Effector CD4-positive, alpha-beta T cell (primary cell): Measurements from ENCODE around the gene FAM184B.

Experiments used
- DNase-seq: peaks from one replicate; pipeline ENCODE4 v3.0.0-alpha.2; 2020

FAM184B gene

GRCh38 chr4:17623451-17624001 lies 157.9 kb downstream of the FAM184B start:
- no peak for DNase-seq

GRCh38 chr4:17619416-17620105 lies 161.9 kb downstream of the FAM184B start:
- DNase-seq = no peak

GRCh38 chr4:17618926-17619325 lies 162.5 kb downstream of the FAM184B start:
- no peak for DNase-seq

- no peak for DNase-seq
Observed at GRCh38 chr4:17616283-17616682, 165.1 kb downstream of the FAM184B start.

- peak; percentile 97 for DNase-seq
Observed at GRCh38 chr4:17614416-17615299, 166.8 kb downstream of the FAM184B start, which contains the start of gene MED28. MED28 (plus strand) TSS chr4:17614641; CDS start chr4:17614655, 14 bp downstream.

GRCh38 chr4:17613761-17614415 lies 167.5 kb downstream of the FAM184B start:
- DNase-seq = peak; percentile 9

- DNase-seq = no peak
Observed at GRCh38 chr4:17605236-17605635, 176.2 kb downstream of the FAM184B start.

- no peak for DNase-seq
Observed at GRCh38 chr4:17599826-17600225, 181.6 kb downstream of the FAM184B start.

- DNase-seq = no peak
Observed at GRCh38 chr4:17597517-17597916, 183.9 kb downstream of the FAM184B start.

- no peak for DNase-seq
Observed at GRCh38 chr4:17595471-17596005, 185.9 kb downstream of the FAM184B start.

- DNase-seq = no peak
Observed at GRCh38 chr4:17589355-17589754, 192.1 kb downstream of the FAM184B start.

GRCh38 chr4:17587094-17587822 lies 194.2 kb downstream of the FAM184B start:
- DNase-seq = no peak

- DNase-seq = no peak
Observed at GRCh38 chr4:17584521-17585213, 196.8 kb downstream of the FAM184B start.

- DNase-seq = no peak
Observed at GRCh38 chr4:17583941-17584340, 197.5 kb downstream of the FAM184B start.

GRCh38 chr4:17583276-17583675 lies 198.1 kb downstream of the FAM184B start:
- DNase-seq = no peak

GRCh38 chr4:17580969-17581368 lies 200.5 kb downstream of the FAM184B start:
- no peak for DNase-seq
